Measurements from ENCODE around the gene MME. TPM values are rescaled to one million over a fixed set of nuclear protein-coding genes. Genes with fewer than 3 reads are reported as not detected.

Gene MME
- total and polyA plus RNA-seq, 10 of the 15 experiments (the other 5 are each of a cell fraction or from before 2014, with no cell fraction given), result under 0.01 to 0.23 (median 0.09) TPM; not detected in 3

- WGBS (ENCODE audit: insufficient coverage, insufficient replicate concordance, low lambda C conversion rate, missing lambda C conversion rate), result 0% methylated on average over 2 of the region's 2 CpGs
- no peak overlapping the region for H2AFZ ChIP-seq (ENCODE audit: control insufficient read depth, low read depth, low read length)
- no peak overlapping the region for H3K4me3 ChIP-seq
- no peaks in the 10 kb centered on the region for H3K4me1 ChIP-seq (ENCODE audit: control insufficient read depth, insufficient read depth, low read length)
- no peak overlapping the region for H3K4me2 ChIP-seq (ENCODE audit: control insufficient read depth, insufficient read depth)
- intact Hi-C loops (cut with micrococcal nuclease; ENCODE audit: unreplicated experiment), result no loop called here
- peaks cover 0 to 9% of the 10 kb centered on the region in 2 experiments for H3K27me3 ChIP-seq (replicated peaks in 1 of 2; ENCODE audit: control insufficient read depth in 2 of 2, insufficient read depth in 2 of 2, low read length in 1 of 2)
- ChIA-PET POLR2A (no interaction called here), RAD21 (ENCODE audit: unreplicated experiment) (no interaction called here), SMC1A (ENCODE audit: uncharacterized antibody, unreplicated experiment) (no interaction called here), CTCF (no interaction called here)
- no peak overlapping the region for H3K27ac ChIP-seq (ENCODE audit: control insufficient read depth, insufficient read depth)
- TF ChIP-seq POLR2AphosphoS2 (IDR thresholded peaks at IDR 0.05; ENCODE audit: low read depth, low read length) (no peak), TBL1XR1 (IDR thresholded peaks at IDR 0.05; ENCODE audit: low read depth, low read length) (no peak), HCFC1 (IDR thresholded peaks at IDR 0.05; ENCODE audit: low read length) (no peak), FOS (IDR thresholded peaks at IDR 0.05; ENCODE audit: borderline replicate concordance, extremely low read depth, insufficient read length) (no peak), CEBPB (IDR thresholded peaks at IDR 0.05; ENCODE audit: borderline replicate concordance in 1 of 2, low read depth in 2 of 2, low read length in 2 of 2) (no peak), CREM (IDR thresholded peaks at IDR 0.05; ENCODE audit: low read depth) (no peak), ZNF384 (IDR thresholded peaks at IDR 0.05; ENCODE audit: borderline replicate concordance, low read depth, low read length) (no peak), CREB1 (IDR thresholded peaks at IDR 0.05; ENCODE audit: low read depth) (no peak), IRF3 (IDR thresholded peaks at IDR 0.05) (no peak), IRF4 (IDR thresholded peaks at IDR 0.05; ENCODE audit: low read depth, low read length) (no peak), KAT2A (conservative IDR thresholded peaks at IDR 0.05; ENCODE audit: control insufficient read depth, low read depth, low read length) (no peak), RAD51 (IDR thresholded peaks at IDR 0.05) (no peak), SUPT20H (IDR thresholded peaks at IDR 0.05; ENCODE audit: borderline replicate concordance, control insufficient read depth, low read depth, low read length) (no peak), E2F8 (IDR thresholded peaks at IDR 0.05; ENCODE audit: low read depth, partially characterized antibody) (no peak), CHD1 (IDR thresholded peaks at IDR 0.05; ENCODE audit: low read depth, low read length) (no peak), NR2C2 (IDR thresholded peaks at IDR 0.05; ENCODE audit: borderline replicate concordance, control insufficient read depth, insufficient read length, low read depth) (no peak), ASH2L (IDR thresholded peaks at IDR 0.05; ENCODE audit: borderline replicate concordance, low read depth) (no peak), ZBTB4 (CRISPR knock-in tag; IDR thresholded peaks at IDR 0.05) (no peak)
- in situ Hi-C loops (cut with MboI), result no loop called here
- no peaks in the 10 kb centered on the region for H3K79me2 ChIP-seq (ENCODE audit: control insufficient read depth, insufficient read depth, low read length)
- ATAC-seq (no peak), FAIRE-seq (no peak), DNase-seq (ENCODE audit: low read depth, low spot score) (no peak)
- no peaks in the 10 kb centered on the region for H3K36me3 ChIP-seq (ENCODE audit: control insufficient read depth in 2 of 2, insufficient read depth in 2 of 2, low read length in 1 of 2)
- no peaks in the 10 kb centered on the region for H4K20me1 ChIP-seq (ENCODE audit: control insufficient read depth, insufficient read depth)
- no peak overlapping the region for H3K9ac ChIP-seq (ENCODE audit: control insufficient read depth, insufficient read depth, low read length)
- BruUV-seq (replicated peaks), result no TSS peak
- H3K9me3 ChIP-seq (replicated peaks; ENCODE audit: control insufficient read depth, insufficient read depth, low read length), result no peaks in the 10 kb centered on the region
Observed at GRCh38 chr3:155084567-155084966, 4.4 kb downstream of the MME start.

All from GM12878 (cell line).